Activated T-cell treated with anti-CD3 and anti-CD28 coated beads for 24 hours (primary cell): ENCODE results near the gene DNAJA4.

Experiments used
- DNase-seq: peaks from one replicate; pipeline ENCODE4 v3.0.0-alpha.2; 2020; ENCODE audit warnings: low read depth

Gene DNAJA4

GRCh38 chr15:78264304-78265136 lies at the start of gene DNAJA4:
Gene DNAJA4, plus strand, starts transcription at chr15:78264562. Its CDS starts 202 bp downstream, at chr15:78264764.
- peak; percentile 32 for DNase-seq

- no peak for DNase-seq
These were observed 47.9 kb upstream of the DNAJA4 start for GRCh38 chr15:78216276-78217104.

GRCh38 chr15:78220713-78221112 lies 43.6 kb upstream of the DNAJA4 start:
- no peak for DNase-seq

- DNase-seq: no peak
These were observed 41.5 kb upstream of the DNAJA4 start for GRCh38 chr15:78222745-78223395.

GRCh38 chr15:78223396-78224022 lies 40.9 kb upstream of the DNAJA4 start:
- DNase-seq: no peak

GRCh38 chr15:78224023-78224411 lies 40.3 kb upstream of the DNAJA4 start:
- no peak for DNase-seq

GRCh38 chr15:78225783-78226541 lies 38.4 kb upstream of the DNAJA4 start:
- DNase-seq: no peak

GRCh38 chr15:78228356-78228996 lies 35.9 kb upstream of the DNAJA4 start:
- DNase-seq: no peak

GRCh38 chr15:78229431-78230406 lies 34.6 kb upstream of the DNAJA4 start:
- DNase-seq: no peak

GRCh38 chr15:78232951-78233350 lies 31.4 kb upstream of the DNAJA4 start:
- no peak for DNase-seq

GRCh38 chr15:78233496-78233895 lies 30.9 kb upstream of the DNAJA4 start:
- DNase-seq: no peak

- DNase-seq: no peak
These were observed 29.8 kb upstream of the DNAJA4 start, which contains the start of gene ACSBG1 for GRCh38 chr15:78234515-78235040. Gene ACSBG1, minus strand, starts transcription at chr15:78234565. Its CDS starts 64 bp downstream, at chr15:78234501.

- DNase-seq: no peak
These were observed 27.9 kb upstream of the DNAJA4 start for GRCh38 chr15:78236491-78236890.

GRCh38 chr15:78237146-78237545 lies 27.2 kb upstream of the DNAJA4 start:
- DNase-seq: no peak

- DNase-seq: no peak
These were observed 24.6 kb upstream of the DNAJA4 start for GRCh38 chr15:78239811-78240210.

GRCh38 chr15:78241017-78241416 lies 23.3 kb upstream of the DNAJA4 start:
- DNase-seq: peak; percentile 73

- DNase-seq: no peak
These were observed 22.2 kb upstream of the DNAJA4 start for GRCh38 chr15:78242128-78242527.

GRCh38 chr15:78243058-78243457 lies 21.3 kb upstream of the DNAJA4 start:
- no peak for DNase-seq

- no peak for DNase-seq
These were observed 20.8 kb upstream of the DNAJA4 start for GRCh38 chr15:78243491-78243941.
